Stimulated activated CD8-positive, alpha-beta memory T cell treated with anti-CD3 and anti-CD28 coated beads, Interleukin-12 subunit alpha, Interleukin-12 subunit beta, amount 100 ng/mL, for 24 hours (primary cell): ENCODE measurements around the gene PRKN.

ENCODE experiments used
- DNase-seq: peaks from one replicate; pipeline ENCODE4 v3.0.0-alpha.2; 2020; ENCODE audit errors: extremely low read depth

Gene PRKN

DNA sequence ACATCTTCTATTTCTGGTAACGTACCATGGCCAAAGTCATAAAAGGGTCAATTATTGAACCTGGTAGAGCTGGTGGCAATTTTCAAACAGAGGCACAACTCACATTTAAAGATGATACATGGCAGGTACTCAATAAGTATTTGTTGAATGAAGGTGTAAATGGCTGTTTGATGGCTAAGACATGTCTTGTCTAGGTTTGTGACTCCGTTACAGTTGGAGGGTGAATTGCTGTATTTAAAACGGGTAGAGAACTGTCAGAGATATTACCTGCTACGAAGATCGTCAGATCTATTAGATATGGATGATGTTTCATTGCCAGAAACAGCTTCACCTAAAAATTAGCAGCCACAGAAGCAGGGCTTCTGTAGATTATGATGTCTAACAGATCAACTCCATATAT is 601.9 kb downstream of the PRKN start:
- DNase-seq: no peak

DNA sequence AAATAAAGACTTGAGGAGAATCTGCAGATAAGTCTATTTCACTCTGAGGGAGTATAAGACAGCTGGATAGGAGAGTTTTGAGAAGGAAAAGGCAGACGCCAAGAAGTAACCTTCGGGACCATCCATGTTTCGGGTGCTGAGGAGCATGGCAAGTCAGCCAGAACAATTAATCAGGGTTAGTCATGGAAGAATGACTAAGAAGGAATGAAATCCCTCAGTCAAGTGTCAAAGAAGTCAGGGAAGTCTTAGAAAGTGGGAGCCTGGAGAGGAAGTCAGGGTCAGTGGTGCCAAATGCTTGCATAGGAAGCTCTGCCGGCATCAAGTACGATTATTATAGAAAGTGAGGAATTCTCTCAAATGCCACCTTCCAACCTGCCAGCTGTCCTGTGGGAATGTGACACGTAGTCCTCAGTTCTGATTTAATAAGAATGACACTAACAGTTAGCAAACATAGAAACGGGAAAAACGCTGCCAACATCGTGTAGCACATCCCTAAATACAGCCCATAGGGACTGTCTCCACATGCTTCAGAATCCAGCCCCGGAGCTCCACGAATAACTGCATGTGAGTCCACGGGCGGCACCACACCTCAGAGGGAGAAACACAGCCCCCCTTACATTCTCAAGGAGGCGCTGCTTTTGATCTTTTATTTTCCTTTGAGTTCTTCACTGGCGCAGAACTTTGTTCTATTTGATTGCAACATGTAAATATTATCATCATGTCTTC is 602.7 kb downstream of the PRKN start:
- no peak for DNase-seq

GRCh38 chr6:162123797-162124196 is 603.8 kb downstream of the PRKN start:
- no peak for DNase-seq

- no peak for DNase-seq
Observed at GRCh38 chr6:162119341-162119740, 608.2 kb downstream of the PRKN start.

DNA sequence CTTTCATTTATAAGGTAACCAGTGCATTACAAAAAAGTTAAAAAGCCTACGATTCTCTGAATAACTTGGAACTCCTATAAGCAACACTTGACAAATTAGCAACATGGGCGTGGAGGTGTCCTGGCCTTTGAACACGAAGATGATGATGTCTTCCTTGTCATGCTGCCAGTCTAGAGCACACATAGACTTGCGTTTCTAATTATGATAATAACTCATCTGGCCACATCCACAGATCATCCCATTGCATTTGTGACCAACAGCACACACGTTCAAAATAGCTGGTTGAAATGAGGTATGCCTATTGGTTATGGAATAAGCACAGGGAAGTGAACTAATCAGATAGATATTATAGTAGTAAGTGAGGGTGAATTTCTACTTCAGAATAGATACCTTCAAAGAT is 608.9 kb downstream of the PRKN start:
- DNase-seq: no peak

DNA sequence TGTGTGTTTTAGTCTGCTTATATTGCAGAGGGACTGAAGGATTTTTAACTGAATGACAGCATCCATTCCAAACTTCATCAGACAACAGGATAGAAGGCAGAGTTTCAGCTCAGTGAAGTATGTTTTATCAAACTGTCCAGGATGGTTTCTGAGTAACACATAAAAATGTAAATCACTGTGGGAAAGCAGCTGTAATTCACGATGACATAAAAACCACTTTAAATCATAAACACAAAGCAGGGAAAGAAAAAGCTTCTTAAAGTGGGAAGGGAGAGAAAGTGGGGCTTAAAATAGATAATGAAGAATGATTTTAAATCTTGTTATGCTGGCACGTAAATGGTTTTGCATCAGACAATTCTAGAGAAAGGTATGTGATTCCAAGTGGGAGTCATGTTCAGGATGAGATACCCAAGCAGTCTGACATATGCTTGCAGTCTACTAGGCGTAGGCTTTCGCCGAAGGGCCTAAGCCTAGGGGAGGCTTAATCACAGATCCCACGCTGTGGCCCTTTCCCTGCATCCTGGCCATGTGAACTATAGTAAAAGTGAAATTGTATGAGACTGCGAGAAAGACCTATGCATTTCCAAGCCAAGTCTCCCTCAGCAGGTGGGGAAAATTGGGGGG is 610.6 kb downstream of the PRKN start:
- no peak for DNase-seq

DNA sequence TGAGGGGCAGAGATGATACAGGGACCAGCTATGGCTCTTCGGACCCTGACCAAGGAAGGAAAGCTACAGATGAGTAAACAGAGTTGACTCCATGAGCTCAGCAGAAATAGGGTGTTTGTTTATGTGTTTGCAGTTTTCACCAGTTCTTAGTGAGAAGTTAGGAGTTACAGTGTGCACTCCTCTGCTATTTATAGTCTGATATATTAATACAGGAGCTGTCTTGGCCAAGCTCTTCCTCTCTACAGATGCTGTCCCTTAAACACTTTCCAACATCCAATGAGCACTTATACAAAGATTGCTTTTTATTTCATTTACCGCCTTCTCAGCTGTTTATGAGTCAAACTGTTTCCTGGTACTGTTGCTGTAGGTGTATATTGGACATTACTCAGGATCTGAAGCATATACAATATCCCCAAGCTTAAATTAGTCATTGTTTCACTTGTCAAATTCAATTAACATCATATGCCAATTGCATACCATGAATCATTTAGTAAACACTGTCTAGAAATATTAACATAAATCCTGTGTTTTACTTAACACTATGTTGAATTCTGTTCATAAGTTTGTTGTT is 618.0 kb downstream of the PRKN start:
- DNase-seq: no peak

GRCh38 chr6:162108041-162108440 is 619.5 kb downstream of the PRKN start:
- DNase-seq: no peak

- no peak for DNase-seq
Observed at GRCh38 chr6:162100096-162100495, 627.5 kb downstream of the PRKN start.

- no peak for DNase-seq
Observed at GRCh38 chr6:162099685-162100084, 627.9 kb downstream of the PRKN start.

GRCh38 chr6:162092816-162093502 is 634.6 kb downstream of the PRKN start:
- no peak for DNase-seq

- DNase-seq: no peak
Observed at GRCh38 chr6:162090734-162091133, 636.8 kb downstream of the PRKN start.

DNA sequence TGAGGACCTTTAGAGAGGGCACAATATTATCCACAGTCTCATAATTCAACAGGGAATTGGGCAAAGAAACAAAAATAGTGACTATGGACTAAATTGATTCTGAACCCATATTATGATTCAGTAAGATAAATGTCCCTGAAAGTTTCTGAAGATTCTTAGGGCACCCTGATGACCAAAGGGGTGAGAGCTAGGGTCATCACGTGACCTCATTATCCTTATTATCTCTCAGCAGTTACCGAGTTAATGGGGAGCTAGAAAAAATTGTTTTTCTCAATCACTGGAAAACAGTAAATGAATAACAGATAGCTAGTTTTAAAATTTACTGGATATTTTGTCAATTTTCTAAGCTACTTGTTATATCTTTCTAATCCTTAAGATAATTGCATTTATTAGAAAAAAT is 639.5 kb downstream of the PRKN start:
- DNase-seq: no peak

- no peak for DNase-seq
Observed at GRCh38 chr6:162085561-162085960, 642.0 kb downstream of the PRKN start.

GRCh38 chr6:162082520-162082919 is 645.0 kb downstream of the PRKN start:
- no peak for DNase-seq

GRCh38 chr6:162078667-162079066 is 648.9 kb downstream of the PRKN start:
- no peak for DNase-seq

DNA sequence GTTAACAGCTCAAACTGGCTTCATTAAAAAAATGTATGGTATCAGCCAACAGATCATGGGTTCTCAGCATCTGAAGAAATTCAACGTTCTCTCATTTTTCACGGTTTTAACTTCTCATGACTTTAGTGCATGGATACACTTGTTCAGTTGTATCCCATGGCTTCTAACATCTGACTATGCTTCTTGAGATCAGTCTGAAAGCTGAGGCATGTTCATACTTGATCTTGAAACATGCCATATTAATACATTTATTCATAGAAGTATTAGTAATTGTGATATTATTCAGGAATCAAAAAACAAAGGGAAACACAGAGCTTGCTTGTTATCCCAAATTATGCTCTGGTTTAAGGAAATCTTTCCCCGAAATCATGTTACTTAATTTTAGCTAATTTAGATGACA is 649.4 kb downstream of the PRKN start:
- no peak for DNase-seq

DNA sequence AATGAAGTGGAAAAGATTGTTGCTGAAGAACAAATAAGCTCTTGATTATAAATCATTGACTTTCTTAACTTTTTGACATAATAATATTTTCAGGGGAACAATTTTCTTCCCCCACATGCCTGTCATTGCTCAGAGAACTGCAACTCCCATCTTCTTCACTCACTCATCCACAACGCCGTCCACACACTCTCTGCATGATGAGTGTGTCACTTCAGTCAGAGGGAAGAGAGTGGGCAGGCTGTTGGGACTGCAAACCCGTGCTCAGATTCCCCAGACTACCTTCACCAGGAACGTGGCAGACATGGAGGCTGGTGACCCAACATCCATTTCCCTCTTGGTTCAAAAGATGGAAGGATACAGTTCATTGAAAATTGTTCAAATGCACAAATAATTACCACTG is 650.8 kb downstream of the PRKN start:
- no peak for DNase-seq

GRCh38 chr6:162074641-162075275 is 652.8 kb downstream of the PRKN start:
- DNase-seq: no peak

GRCh38 chr6:162070639-162071038 is 656.9 kb downstream of the PRKN start:
- DNase-seq: no peak

- DNase-seq: no peak
Observed at GRCh38 chr6:162069995-162070394, 657.6 kb downstream of the PRKN start.

DNA sequence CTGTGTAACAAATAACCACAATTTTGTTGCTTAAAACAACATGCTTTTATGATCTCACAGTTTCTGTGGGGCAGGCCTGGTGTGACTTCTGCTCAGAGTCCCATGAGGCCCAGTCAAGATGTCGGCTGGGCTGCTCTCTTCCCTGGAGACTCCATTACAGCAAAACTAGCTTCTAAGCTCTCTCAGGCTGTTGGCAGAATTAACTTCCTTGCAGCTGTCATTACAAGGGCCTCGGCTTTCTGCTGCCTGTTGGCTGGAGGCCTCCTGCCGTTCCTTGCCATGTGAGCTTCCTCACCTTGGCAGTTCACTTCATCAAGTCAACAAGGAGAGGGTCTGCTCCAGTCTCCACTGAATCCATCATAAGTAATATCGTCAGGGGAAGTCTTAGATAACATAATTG is 659.2 kb downstream of the PRKN start:
- no peak for DNase-seq
